SK-N-MC (cell line): ENCODE results near the gene SKAP2.

Source experiments
- EZH2 ChIP-seq: fragments of 200-600 bp; sonication (generic); IDR thresholded peaks from one replicate; pipeline ENCODE4 v1.6.1; 2017; ENCODE audit warnings: antibody characterized with exemption
- POLR2AphosphoS5 ChIP-seq: IDR thresholded peaks from 2 replicates; pipeline ENCODE4 v1.6.1; 2012; ENCODE audit warnings: mild to moderate bottlenecking, low read depth, low read length, borderline replicate concordance

DNA sequence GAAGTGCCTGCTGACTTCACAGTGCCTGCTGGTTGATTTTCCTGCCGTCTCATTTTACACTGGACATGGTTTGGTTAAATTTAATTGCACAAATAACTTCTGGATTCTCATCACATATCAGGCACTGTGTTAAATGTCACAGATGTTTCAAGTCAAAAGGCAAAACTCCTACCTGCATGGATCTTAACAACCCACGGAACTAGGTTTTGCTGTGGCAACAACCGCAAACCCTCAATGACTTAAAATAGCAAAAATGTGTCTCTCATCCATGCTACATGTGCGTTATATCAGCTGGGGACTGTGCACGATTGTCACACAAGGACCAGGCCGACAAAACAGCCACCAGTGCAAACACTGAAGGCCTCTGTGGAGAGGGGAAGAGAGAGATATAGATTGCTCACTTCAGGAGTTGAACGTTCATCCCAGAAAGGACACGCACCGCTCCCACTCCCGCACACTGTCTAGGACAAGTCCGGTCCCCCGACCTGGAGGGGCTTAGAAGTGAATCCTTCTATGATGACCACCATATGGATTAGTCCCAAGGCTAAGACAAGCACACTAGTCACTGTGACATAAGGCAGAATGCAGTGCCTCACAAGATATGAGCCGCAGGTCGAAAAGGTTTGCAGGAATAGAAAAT is 233.3 kb downstream of the SKAP2 start:
- TF ChIP-seq POLR2AphosphoS5 (no peak), EZH2 (no peak)
